Uterus (tissue), 4 donors: Measurements from ENCODE around the gene CATSPER1. TPM values are rescaled to one million over a fixed set of nuclear protein-coding genes. Genes with fewer than 3 reads are reported as not detected.

ENCODE experiments used
- DNase-seq, 2 donors: peaks; one replicate each; pipeline ENCODE4 v3.0.0-alpha.2; 2019 to 2020
- H3K27ac ChIP-seq, 2 donors: fragments of 200-600 bp; sonication (generic); 1 replicate in 1 of 2; 2 replicates in 1 of 2; pipeline ENCODE4 v1.5.1; 2016 to 2018
- H3K27me3 ChIP-seq, 2 donors: fragments of 200-600 bp; sonication (generic); one replicate each; pipeline ENCODE4 v1.5.1; 2018 to 2019; ENCODE audit warnings: control low read depth in 1 of 2
- H3K36me3 ChIP-seq, 2 donors: fragments of 200-600 bp; sonication (generic); one replicate each; pipeline ENCODE4 v1.5.1; 2019; ENCODE audit warnings: control low read depth in 1 of 2
- H3K4me1 ChIP-seq, 2 donors: fragments of 200-600 bp; sonication (generic); one replicate each; pipeline ENCODE4 v1.5.1; 2018 to 2019; ENCODE audit warnings: control low read depth in 1 of 2
- H3K4me3 ChIP-seq, 2 donors: fragments of 200-600 bp; sonication (generic); 1 replicate in 1 of 2; 2 replicates in 1 of 2; pipeline ENCODE4 v1.5.1; 2018 to 2019; ENCODE audit warnings: mild to moderate bottlenecking in 1 of 2
- H3K9me3 ChIP-seq, 2 donors: fragments of 200-600 bp; sonication (generic); one replicate each; pipeline ENCODE4 v1.5.1; 2019; ENCODE audit warnings: control low read depth in 1 of 2
- POLR2A ChIP-seq, 2 donors: fragments of 450-650 bp; IDR thresholded peaks; one replicate each; pipeline ENCODE4 v1.6.1; 2016; ENCODE audit warnings: antibody characterized with exemption in 2 of 2, mild to moderate bottlenecking in 1 of 2, moderate library complexity in 1 of 2
- intact Hi-C: fragments of 100-400 bp; cut with DNase I; formaldehyde crosslinking; loops from one replicate; pipeline ENCODE4 v1.15.1; 2023; ENCODE audit warnings: low total_unique reads
- total RNA-seq, 4 donors: library from RNA; depleted of rRNA in 3 of 4; stranded (reverse); fragments of >200 nt in 3 of 4; gene quantifications; one replicate each; pipeline versions ENCODE4 v1.1.0 to v1.2.4, GENCODE V29; 2014 to 2023
- TF ChIP-seq, protein P1 (sequence below), 4 experiments: fragments of 200-600 bp in 2 of 4; fragments of 450-650 bp in 2 of 4; sonication (generic) in 2 of 4; IDR thresholded peaks; one replicate each; pipeline ENCODE4 v1.5.1; 2016 to 2019; ENCODE audit warnings: antibody characterized with exemption in 4 of 4, mild to moderate bottlenecking in 2 of 4, moderate library complexity in 1 of 4
- donor health status: DM: yes; HTN: yes; CAD: no.

CATSPER1 gene
- total RNA-seq, 4 donors from 2014 or later = 0.26 TPM; not detected in 3

DNA sequence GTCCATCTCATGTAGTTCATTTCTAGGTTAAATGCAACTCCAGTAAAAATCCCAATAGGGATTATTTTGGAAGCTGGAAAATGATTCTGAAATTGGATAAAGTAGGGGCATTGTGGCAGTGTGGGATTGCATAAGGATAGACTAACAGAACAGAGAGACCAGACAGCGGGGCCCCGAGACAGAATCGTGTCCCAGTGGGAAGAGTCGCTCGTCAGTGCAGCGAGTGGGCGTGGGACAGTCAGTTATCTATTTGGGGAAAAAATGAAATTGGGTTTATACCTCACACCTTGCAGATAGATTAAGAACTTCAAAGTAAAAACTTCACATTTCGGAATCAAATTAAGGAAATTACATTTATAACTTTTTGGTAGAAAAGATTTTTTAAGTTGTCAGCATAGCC, 54.2 kb downstream of the CATSPER1 start:
- H3K27ac ChIP-seq = no peak overlapping the region
- no peaks in the 10 kb centered on the region for H3K36me3 ChIP-seq
- TF ChIP-seq POLR2A (IDR thresholded peaks at IDR 0.05) = no peak
- TF ChIP-seq, protein P1, sequence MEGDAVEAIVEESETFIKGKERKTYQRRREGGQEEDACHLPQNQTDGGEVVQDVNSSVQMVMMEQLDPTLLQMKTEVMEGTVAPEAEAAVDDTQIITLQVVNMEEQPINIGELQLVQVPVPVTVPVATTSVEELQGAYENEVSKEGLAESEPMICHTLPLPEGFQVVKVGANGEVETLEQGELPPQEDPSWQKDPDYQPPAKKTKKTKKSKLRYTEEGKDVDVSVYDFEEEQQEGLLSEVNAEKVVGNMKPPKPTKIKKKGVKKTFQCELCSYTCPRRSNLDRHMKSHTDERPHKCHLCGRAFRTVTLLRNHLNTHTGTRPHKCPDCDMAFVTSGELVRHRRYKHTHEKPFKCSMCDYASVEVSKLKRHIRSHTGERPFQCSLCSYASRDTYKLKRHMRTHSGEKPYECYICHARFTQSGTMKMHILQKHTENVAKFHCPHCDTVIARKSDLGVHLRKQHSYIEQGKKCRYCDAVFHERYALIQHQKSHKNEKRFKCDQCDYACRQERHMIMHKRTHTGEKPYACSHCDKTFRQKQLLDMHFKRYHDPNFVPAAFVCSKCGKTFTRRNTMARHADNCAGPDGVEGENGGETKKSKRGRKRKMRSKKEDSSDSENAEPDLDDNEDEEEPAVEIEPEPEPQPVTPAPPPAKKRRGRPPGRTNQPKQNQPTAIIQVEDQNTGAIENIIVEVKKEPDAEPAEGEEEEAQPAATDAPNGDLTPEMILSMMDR (IDR thresholded peaks at IDR 0.05) = no peak
- no peaks in the 10 kb centered on the region for H3K9me3 ChIP-seq
- H3K27me3 ChIP-seq = no peaks in the 10 kb centered on the region
- DNase-seq = no peak
- H3K4me1 ChIP-seq = no peaks in the 10 kb centered on the region
- intact Hi-C loops = no loop called here
- no peak overlapping the region for H3K4me3 ChIP-seq

DNA sequence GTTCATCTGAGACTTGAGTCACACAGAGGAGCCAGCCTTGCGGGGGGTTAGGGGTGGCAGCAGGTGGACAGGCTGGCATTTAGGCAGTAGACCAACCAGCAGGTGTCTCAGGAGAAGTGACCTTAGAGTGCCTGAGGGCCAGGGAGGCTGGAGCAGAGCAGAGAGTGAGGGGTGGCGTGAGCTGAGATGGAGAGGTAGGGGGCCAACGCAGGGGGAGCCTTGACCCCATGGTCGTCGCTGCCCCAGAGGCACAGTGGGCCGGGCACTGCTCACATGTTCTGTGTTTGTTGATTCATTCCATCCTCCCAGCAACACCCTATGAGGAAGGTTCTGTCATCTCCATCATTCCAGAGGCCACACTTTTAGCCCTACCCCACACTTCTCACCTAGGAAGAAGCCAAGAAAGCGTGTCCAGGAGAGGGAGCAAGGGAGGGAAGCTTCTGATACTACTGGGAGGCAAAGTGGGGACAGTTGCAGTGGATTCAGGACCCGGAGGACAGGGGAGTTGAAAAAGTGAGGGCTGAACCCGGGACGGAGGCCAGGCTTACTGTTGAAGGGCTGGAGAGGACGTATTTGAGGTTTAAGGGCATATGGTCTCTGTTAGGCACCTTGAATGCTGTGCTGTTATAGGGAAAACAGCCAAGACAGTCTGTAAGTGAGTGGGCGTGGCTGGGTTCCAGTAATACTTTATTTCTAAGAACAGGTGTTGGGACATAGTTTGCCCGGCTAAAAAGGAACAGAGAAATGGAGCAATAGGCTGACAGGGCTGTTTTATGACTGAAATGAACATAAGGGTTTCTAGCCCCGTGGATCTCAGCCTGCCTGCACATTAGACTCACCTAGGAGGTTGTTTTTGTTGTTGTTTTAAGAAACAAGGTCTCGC, 57.4 kb downstream of the CATSPER1 start:
- intact Hi-C loops = no loop called here

DNA sequence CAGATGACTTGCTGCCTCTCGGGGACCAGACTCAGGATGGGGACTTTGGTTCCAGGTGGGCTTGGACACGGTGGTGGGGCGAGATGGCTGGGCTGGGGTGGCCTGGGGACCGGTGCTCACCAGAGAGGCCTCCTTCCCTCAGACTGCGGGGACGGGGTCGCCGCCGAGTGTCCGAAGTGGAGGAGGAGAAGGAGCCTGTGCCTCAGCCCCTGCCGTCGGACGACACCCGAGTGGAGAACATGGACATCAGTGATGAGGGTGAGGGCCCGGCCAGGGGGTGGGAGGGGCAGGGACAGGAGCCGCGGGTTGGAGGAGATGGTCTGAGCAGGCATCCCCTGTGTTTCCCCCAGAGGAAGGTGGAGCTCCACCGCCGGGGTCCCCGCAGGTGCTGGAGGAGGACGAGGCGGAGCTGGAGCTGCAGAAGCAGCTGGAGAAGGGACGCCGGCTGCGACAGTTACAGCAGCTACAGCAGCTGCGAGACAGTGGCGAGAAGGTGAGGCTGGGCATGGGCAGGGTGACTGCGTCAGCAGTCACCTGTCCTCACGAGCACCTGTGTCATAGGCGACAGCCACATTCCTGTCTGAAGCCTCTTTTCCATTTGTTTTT, 58.8 kb downstream of the CATSPER1 start:
- intact Hi-C loops = no loop called here

More for the DNA sequence above, 57.4 kb downstream of the CATSPER1 start:
- Histone ChIP-seq H3K4me1 (peaks cover 0 to 4% of the 10 kb centered on the region in 2 donors), H3K27me3 (no peaks in the 10 kb centered on the region), H3K9me3 (no peaks in the 10 kb centered on the region), H3K27ac (no peak overlapping the region), H3K4me3 (no peak overlapping the region), H3K36me3 (no peaks in the 10 kb centered on the region)
- TF ChIP-seq POLR2A (IDR thresholded peaks at IDR 0.05) = no peak
- TF ChIP-seq, protein P1 (IDR thresholded peaks at IDR 0.05) = no peak
- DNase-seq = no peak

More for the DNA sequence above, 58.8 kb downstream of the CATSPER1 start:
- H3K9me3 ChIP-seq = no peaks in the 10 kb centered on the region
- H3K4me1 ChIP-seq = peaks cover 9 to 10% of the 10 kb centered on the region in 2 donors
- H3K27ac ChIP-seq = no peak overlapping the region
- TF ChIP-seq, protein P1 (IDR thresholded peaks at IDR 0.05) = no peak
- no peak for TF ChIP-seq POLR2A (IDR thresholded peaks at IDR 0.05)
- no peak for DNase-seq
- H3K36me3 ChIP-seq = no peaks in the 10 kb centered on the region
- H3K27me3 ChIP-seq = no peaks in the 10 kb centered on the region
- no peak overlapping the region for H3K4me3 ChIP-seq

Other genes starting within 250 kb of the CATSPER1 start
- gene AP5B1, start 245.5 kb downstream of the CATSPER1 start, total RNA-seq = 10 to 100 TPM in 1 of 4 donors, 1 to 10 TPM in 3; 2.4 to 17.1 (median 5.7) TPM
- gene OVOL1, start 239.4 kb downstream of the CATSPER1 start, total RNA-seq = 1 to 10 TPM in 1 of 4 donors, not detected in 3; 1.0 TPM
- gene SNX32, start 192.5 kb downstream of the CATSPER1 start, total RNA-seq = 1 to 10 TPM in 1 of 4 donors, under 1 TPM in 1, not detected in 2; 0.58 to 2.6 TPM
- 100 to 1,000 TPM; 227 to 514 (median 399) TPM for gene CFL1, start 168.3 kb downstream of the CATSPER1 start, total RNA-seq
- 100 to 1,000 TPM in 1 of 4 donors, 10 to 100 TPM in 3; 28.8 to 108 (median 75.0) TPM for gene MUS81, start 166.0 kb downstream of the CATSPER1 start, total RNA-seq
- 100 to 1,000 TPM in 1 of 4 donors, 10 to 100 TPM in 3; 56.1 to 165 (median 87.3) TPM for gene EFEMP2, start 153.7 kb downstream of the CATSPER1 start, total RNA-seq
- gene CTSW, start 146.6 kb downstream of the CATSPER1 start, total RNA-seq = 1 to 10 TPM in 1 of 4 donors, under 1 TPM in 1, not detected in 2; 0.62 to 3.6 TPM
- gene FIBP, start 138.0 kb downstream of the CATSPER1 start, total RNA-seq = 100 to 1,000 TPM in 1 of 4 donors, 10 to 100 TPM in 3; 39.7 to 239 (median 52.2) TPM
- 100 to 1,000 TPM in 1 of 4 donors, 10 to 100 TPM in 3; 22.3 to 141 (median 54.5) TPM for gene CCDC85B, start 135.8 kb downstream of the CATSPER1 start, total RNA-seq
- gene FOSL1, start 126.1 kb downstream of the CATSPER1 start, total RNA-seq = 1 to 10 TPM in 2 of 4 donors, not detected in 2; 2.9 to 3.9 TPM
- 10 to 100 TPM; 11.5 to 53.0 (median 29.7) TPM for gene C11orf68, start 107.4 kb downstream of the CATSPER1 start, total RNA-seq
- 10 to 100 TPM in 3 of 4 donors, 1 to 10 TPM in 1; 9.2 to 83.0 (median 60.6) TPM for gene DRAP1, start 107.1 kb downstream of the CATSPER1 start, total RNA-seq
- not detected for gene TSGA10IP, start 81.0 kb downstream of the CATSPER1 start, total RNA-seq
- 10 to 100 TPM; 10.3 to 77.9 (median 30.5) TPM for gene SART1, start 64.7 kb downstream of the CATSPER1 start, total RNA-seq
- 10 to 100 TPM; 15.6 to 38.2 (median 33.1) TPM for gene EIF1AD, start 24.3 kb downstream of the CATSPER1 start, total RNA-seq
- gene BANF1, start 24.0 kb downstream of the CATSPER1 start, total RNA-seq = 100 to 1,000 TPM in 2 of 4 donors, 10 to 100 TPM in 1, 1 to 10 TPM in 1; 8.7 to 136 (median 76.6) TPM
- under 1 TPM in 1 of 4 donors, not detected in 3; 0.59 TPM for gene CST6, start 14.5 kb downstream of the CATSPER1 start, total RNA-seq
- 1 to 10 TPM in 2 of 4 donors, under 1 TPM in 1, not detected in 1; 0.26 to 2.1 (median 1.9) TPM for gene GAL3ST3, start 22.7 kb upstream of the CATSPER1 start, total RNA-seq
- gene SF3B2, start 25.9 kb upstream of the CATSPER1 start, total RNA-seq = 100 to 1,000 TPM in 2 of 4 donors, 10 to 100 TPM in 2; 59.9 to 195 (median 106) TPM
- 10 to 100 TPM in 3 of 4 donors, 1 to 10 TPM in 1; 2.9 to 79.2 (median 57.2) TPM for gene PACS1, start 43.8 kb upstream of the CATSPER1 start, total RNA-seq
- gene KLC2, start 231.2 kb upstream of the CATSPER1 start, total RNA-seq = 10 to 100 TPM in 3 of 4 donors, 1 to 10 TPM in 1; 3.3 to 45.3 (median 17.2) TPM
- gene RAB1B, start 242.2 kb upstream of the CATSPER1 start, total RNA-seq = 100 to 1,000 TPM in 2 of 4 donors, 10 to 100 TPM in 2; 40.6 to 146 (median 94.6) TPM